ENCODE results near the gene PIPOX. TPM values are rescaled to one million over a fixed set of nuclear protein-coding genes. Genes with fewer than 3 reads are reported as not detected.

PIPOX gene
- total and polyA plus RNA-seq, 2 of the 13 experiments (the other 11 are each of a cell fraction or from before 2014, with no cell fraction given): 87.3 to 154 TPM

DNA sequence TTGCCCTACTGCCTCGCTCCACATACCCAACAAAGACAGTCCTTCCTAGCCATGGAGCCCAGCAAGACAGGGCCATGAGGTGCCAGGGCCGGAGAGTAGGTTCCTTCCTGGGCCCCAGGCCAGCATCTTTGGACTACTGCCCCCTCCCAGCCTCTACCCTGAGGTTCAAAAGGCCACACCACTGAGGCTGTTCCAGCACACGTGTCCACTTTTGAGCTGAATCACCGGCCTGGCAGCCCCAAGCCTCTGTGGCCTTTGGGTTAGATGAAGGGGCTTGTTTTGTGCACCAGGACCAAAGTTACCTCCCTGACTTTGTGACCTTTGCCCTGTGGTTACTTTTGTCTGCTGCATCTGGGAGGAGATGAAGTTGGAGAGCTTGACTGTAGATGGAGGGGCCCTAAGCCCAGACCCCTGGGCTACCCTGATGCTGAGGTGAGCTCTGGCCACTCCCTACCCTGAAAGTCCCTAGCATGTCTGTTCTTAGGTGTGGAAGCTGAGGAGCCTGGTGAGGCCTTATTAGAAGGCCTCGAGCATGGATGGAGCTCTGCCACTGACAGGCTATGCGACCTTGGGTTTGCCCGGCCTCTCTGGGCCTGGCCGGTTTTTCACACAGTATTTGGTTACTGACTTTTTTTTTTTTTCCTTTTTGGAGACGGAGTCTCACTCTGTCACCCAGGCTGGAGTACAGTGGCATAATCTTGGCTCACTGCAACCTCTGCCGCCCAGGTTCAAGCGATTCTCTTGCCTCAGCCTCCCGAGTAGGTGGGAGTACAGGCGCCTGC, 49.1 kb upstream of the PIPOX start (continued):
- TF ChIP-seq ZNF503 (CRISPR knock-in tag; IDR thresholded peaks at IDR 0.05) (no peak), NFE2L2 (IDR thresholded peaks at IDR 0.05; ENCODE audit: low read length) (no peak), HDAC1 (CRISPR knock-in tag; IDR thresholded peaks at IDR 0.05) (0 out of 2 replicates have a peak, but pooled peaks have one; percentile 23), PHF20 (CRISPR knock-in tag; IDR thresholded peaks at IDR 0.05) (no peak), ONECUT2 (CRISPR knock-in tag; IDR thresholded peaks at IDR 0.05) (no peak), PLRG1 (conservative IDR thresholded peaks at IDR 0.05) (no peak), BCLAF1 (IDR thresholded peaks at IDR 0.05) (no peak), SYNCRIP (IDR thresholded peaks at IDR 0.05; ENCODE audit: insufficient read depth, low read depth, low read length) (no peak), NKX3-1 (CRISPR knock-in tag; IDR thresholded peaks at IDR 0.05) (no peak), RFXAP (CRISPR knock-in tag; IDR thresholded peaks at IDR 0.05; ENCODE audit: borderline replicate concordance) (no peak), RAD21 (CRISPR knock-in tag; IDR thresholded peaks at IDR 0.05) (no peak), ZNF30 (CRISPR knock-in tag; IDR thresholded peaks at IDR 0.05) (no peak), RFX1 (IDR thresholded peaks at IDR 0.05) (no peak), MEIS2 (CRISPR knock-in tag; IDR thresholded peaks at IDR 0.05) (no peak; the same call in 1 of the 2 replicates), SAP130 (CRISPR knock-in tag; IDR thresholded peaks at IDR 0.05; ENCODE audit: low read depth) (peak; percentile 28; the same call in 1 of the 2 replicates)
